ENCODE results near the gene OLFM1. TPM values are rescaled to one million over a fixed set of nuclear protein-coding genes. Genes with fewer than 3 reads are reported as not detected.

Gene OLFM1
- total RNA-seq, 1 donor, result 0.43 TPM

DNA sequence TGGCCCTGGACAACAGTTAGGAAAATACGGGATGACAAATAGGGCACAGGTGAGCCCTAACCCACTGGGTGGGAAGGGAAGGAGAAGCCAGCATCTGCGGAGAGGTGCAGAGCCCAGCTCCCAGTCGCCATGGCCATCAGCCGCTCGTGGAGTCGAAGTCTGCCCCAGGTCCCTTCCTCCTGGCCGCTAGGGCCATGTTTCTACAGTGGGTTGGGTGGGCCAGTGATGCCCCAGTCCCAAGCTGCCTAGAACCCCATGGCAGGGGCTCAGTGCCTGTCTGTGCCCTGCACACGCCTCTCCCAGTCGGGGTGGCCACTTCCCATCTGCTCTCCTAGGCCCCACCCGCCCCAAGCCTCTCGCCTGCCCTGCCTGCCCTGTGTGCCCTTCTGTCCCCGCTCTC is 34.8 kb downstream of the OLFM1 start:
- H3K4me3 ChIP-seq (ENCODE audit: low read depth, low read length), result no peak overlapping the region
- TF ChIP-seq, protein P1, sequence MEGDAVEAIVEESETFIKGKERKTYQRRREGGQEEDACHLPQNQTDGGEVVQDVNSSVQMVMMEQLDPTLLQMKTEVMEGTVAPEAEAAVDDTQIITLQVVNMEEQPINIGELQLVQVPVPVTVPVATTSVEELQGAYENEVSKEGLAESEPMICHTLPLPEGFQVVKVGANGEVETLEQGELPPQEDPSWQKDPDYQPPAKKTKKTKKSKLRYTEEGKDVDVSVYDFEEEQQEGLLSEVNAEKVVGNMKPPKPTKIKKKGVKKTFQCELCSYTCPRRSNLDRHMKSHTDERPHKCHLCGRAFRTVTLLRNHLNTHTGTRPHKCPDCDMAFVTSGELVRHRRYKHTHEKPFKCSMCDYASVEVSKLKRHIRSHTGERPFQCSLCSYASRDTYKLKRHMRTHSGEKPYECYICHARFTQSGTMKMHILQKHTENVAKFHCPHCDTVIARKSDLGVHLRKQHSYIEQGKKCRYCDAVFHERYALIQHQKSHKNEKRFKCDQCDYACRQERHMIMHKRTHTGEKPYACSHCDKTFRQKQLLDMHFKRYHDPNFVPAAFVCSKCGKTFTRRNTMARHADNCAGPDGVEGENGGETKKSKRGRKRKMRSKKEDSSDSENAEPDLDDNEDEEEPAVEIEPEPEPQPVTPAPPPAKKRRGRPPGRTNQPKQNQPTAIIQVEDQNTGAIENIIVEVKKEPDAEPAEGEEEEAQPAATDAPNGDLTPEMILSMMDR (IDR thresholded peaks at IDR 0.05; ENCODE audit: insufficient read depth, low read depth, low read length), result no peak
- DNase-seq (ENCODE audit: low read depth), result no peak

DNA sequence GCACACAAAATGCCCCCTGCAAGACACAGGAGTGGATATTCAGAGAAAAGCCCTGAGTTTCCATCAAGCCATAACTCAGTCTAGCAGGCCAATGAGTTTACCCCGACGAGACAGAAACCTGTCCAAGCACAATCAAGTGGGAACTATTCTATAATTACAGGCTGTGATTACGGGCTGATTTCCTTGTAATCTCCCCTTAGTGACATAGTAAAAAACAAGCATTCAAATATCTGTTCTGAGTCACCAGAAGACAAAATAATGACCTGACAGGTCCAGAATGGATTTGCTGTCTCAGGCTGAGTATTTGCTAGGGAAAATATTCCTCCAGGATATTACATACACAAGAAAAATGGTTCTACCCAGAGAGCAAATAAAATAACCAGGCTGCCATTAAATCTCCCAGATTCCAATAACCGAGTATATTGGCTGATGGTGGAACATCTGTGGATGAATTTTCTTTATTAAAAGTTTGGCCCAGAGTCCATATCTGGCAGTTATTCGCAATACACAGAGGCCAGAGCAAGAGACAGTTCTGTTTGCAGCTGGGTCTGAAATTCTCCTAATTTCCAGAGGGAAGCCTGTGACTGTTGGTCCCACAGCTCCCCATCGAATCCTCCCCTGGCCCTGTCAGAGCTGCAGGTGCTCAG is 35.8 kb downstream of the OLFM1 start:
- no peak overlapping the region for H3K4me3 ChIP-seq (ENCODE audit: low read depth, low read length)
- no peak for DNase-seq (ENCODE audit: low read depth)
- TF ChIP-seq, protein P1 (IDR thresholded peaks at IDR 0.05; ENCODE audit: insufficient read depth, low read depth, low read length), result no peak

DNA sequence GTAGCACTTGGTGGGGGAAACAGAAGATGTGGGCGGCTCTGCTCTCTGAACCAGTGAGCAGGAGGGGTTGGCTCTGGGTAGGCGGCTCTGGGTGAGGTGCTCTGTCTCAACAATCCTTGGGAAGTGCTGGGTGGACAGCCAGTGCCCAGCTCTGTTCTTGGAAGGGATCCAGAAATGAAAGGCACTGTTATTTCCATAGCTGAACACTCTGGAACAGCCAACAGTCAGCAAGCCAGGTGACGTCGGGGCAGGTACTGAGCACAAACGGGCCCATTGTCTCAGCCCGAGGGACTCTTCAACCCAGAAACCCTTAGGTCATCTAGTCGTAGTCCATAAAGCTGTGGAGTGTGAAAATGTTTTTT is 36.3 kb downstream of the OLFM1 start:
- no peak for DNase-seq (ENCODE audit: low read depth)
- H3K4me3 ChIP-seq (ENCODE audit: low read depth, low read length), result no peak overlapping the region
- TF ChIP-seq, protein P1 (IDR thresholded peaks at IDR 0.05; ENCODE audit: insufficient read depth, low read depth, low read length), result no peak

DNA sequence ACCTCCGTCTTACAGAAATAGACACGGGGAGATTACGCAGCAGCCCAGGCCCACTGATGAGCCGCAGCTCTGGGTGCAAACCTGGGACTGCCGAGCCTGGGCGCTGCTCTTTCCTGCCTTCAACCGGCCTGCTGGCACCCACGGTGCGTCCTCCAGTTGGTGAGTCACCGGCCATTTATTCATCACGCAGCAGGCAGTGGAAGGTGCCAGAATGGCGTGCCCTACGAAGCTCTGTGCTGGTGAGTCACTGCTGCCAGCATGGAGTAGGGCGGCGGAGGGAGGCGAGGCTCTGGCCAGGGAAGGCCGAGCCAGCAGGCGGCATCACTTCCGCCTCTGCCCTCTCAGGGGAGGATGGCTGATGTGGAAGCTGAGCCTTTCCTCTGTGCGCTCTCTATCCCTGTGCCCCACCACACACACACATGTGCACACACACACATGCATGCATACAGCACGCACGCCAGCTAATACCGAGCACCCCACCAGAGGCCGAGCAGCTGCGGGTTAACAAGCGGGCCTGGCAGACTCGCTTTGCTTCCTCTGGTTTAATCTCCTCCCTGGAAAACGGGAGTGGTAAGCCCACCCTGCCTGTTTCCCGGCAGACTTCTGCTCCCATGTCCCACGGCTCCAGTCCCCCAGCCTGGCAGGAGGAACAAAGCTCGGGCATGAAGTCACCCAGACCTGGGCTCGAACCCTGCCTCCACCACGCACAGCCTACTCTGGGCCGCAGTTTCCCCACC is 39.2 kb downstream of the OLFM1 start:
- no peak for DNase-seq (ENCODE audit: low read depth)
- TF ChIP-seq, protein P1 (IDR thresholded peaks at IDR 0.05; ENCODE audit: insufficient read depth, low read depth, low read length), result no peak
- H3K4me3 ChIP-seq (ENCODE audit: low read depth, low read length), result no peak overlapping the region

DNA sequence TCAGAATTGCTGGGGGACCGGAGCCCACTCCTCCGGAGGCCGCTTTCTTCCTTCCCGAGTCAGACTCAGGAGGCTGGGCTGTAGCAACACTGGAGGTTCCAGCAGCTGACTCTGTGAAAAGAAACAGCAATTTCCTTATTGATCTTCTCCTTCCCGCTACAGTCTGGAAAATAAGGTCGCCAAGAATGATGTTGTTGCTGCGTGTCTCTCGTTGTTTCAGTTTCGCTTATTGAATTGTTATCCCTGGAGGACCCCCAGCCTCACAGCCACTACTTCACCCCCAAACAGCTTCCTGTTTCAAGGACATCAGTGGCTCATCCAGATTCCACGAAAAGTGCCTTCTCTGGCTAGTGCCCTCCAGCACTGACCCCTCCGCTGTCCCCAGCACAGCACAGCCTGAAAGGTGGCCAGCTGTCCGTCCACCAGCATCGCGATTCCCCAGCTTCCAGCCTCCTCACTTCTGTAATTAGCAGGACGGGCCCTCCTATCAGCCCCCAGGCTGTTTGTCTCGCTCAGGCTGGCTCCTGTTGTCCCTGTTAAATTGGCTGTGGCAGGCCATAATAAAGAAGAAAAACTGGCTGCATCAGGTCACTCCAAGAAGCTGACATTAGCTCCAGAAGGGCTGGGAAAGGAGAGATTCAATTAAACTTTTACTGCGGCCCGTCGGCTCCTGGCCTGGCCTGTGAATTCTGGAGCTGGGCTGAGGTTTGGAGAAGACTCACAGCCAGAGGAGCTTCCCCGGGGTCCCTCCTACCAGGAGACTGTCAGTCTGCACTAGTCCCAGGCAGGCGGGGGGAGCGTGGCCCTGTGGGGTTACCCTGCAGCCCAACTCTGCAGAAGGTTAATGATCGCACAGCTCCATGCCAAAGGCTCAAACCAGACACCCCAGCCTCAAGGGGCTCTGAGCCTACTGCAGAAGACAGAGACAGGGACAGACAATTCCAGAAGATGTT is 40.5 kb downstream of the OLFM1 start:
- H3K4me3 ChIP-seq (ENCODE audit: low read depth, low read length), result no peak overlapping the region
- TF ChIP-seq, protein P1 (IDR thresholded peaks at IDR 0.05; ENCODE audit: insufficient read depth, low read depth, low read length), result no peak
- DNase-seq (ENCODE audit: low read depth), result no peak

DNA sequence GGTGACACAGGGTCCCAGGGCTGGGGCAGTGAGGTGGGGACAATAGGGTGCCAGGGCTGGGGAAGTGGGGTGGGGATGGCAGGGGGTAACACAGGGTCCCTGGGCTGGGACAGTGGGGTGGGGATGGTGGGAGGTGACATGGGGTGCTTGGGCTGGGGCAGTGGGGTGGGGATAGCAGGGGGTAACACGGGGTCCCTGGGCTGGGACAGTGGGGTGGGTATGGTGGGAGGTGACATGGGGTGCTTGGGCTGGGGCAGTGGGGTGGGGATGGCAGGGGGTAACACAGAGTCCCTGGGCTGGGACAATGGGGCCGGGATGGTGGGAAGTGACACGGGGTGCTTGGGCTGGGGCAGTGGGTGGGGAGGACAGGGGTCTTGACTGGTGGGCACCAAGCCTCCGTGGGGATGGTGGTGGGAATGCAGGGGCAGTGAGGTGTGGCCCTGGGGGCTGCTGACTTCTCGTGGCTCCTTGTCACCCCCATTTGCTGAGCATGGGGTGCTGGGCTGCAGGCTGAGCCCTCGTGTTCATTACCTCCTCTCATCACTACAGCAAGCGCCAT is 41.7 kb downstream of the OLFM1 start:
- DNase-seq (ENCODE audit: low read depth), result no peak
- TF ChIP-seq, protein P1 (IDR thresholded peaks at IDR 0.05; ENCODE audit: insufficient read depth, low read depth, low read length), result no peak
- no peak overlapping the region for H3K4me3 ChIP-seq (ENCODE audit: low read depth, low read length)
